H1 (cell line): Measurements from ENCODE around the gene BICD1. TPM values are rescaled to one million over a fixed set of nuclear protein-coding genes. Genes with fewer than 3 reads are reported as not detected.

Experiments used
- polyA plus RNA-seq, 7 experiments: library from polyadenylated mRNA; depleted of rRNA in 3 of 7; stranded (reverse) in 5 of 7; unstranded in 2 of 7; fragments of >200 nt in 5 of 7; fragments of 200-250 nt in 2 of 7; gene quantifications; 1 replicate in 5 of 7; 2 replicates in 1 of 7; 4 replicates in 1 of 7; pipeline versions ENCODE4 v1.2.1 to v1.2.3, GENCODE V29; 2011 to 2013; ENCODE audit warnings: missing spikeins in 2 of 7, mixed read lengths in 2 of 7
- total RNA-seq: library from RNA; stranded (reverse); fragmentation: NEBNext Ultra II Directional; extraction: Animal tissue kit (Norgen Biotek cat#: 25700); gene quantifications from 2 replicates; pipeline ENCODE4 v1.2.1, GENCODE V29; 2021
- TF ChIP-seq, protein P1 (sequence below), 3 experiments: IDR thresholded peaks; 1 replicate in 2 of 3; 2 replicates in 1 of 3; pipeline versions ENCODE4 v1.5.1 to v1.6.1; 2011; ENCODE audit warnings: low read length in 3 of 3, mild to moderate bottlenecking in 3 of 3, inconsistent platforms in 2 of 3, low read depth in 1 of 3, moderate library complexity in 1 of 3; ENCODE audit not compliant: insufficient read depth in 1 of 3; ENCODE audit errors: control extremely low read depth in 1 of 3

Gene BICD1
- total and polyA plus RNA-seq, 2 of the 8 experiments (the other 6 are each of a cell fraction or from before 2014, with no cell fraction given), result 34.1 to 58.4 TPM

DNA sequence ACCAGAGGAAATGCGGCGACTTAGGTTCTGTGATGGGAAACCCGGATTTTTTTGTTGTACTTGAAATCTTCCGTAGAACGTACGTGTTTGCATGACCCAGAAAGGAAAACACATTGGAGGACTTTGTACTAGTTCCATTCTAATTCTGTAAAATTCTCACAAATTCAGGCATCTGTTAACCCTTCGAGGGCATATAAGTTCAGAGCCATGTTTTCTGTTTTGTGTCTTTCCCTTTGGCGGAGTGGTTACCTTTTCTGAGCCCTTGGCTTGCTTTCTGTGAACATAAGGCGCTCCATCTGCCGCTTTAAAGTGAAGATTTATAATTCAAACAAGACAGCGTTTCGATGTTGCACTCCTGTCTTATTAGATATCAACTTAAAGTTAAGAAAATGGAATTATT is 34.2 kb downstream of the BICD1 start (continued):
- TF ChIP-seq, protein P1, sequence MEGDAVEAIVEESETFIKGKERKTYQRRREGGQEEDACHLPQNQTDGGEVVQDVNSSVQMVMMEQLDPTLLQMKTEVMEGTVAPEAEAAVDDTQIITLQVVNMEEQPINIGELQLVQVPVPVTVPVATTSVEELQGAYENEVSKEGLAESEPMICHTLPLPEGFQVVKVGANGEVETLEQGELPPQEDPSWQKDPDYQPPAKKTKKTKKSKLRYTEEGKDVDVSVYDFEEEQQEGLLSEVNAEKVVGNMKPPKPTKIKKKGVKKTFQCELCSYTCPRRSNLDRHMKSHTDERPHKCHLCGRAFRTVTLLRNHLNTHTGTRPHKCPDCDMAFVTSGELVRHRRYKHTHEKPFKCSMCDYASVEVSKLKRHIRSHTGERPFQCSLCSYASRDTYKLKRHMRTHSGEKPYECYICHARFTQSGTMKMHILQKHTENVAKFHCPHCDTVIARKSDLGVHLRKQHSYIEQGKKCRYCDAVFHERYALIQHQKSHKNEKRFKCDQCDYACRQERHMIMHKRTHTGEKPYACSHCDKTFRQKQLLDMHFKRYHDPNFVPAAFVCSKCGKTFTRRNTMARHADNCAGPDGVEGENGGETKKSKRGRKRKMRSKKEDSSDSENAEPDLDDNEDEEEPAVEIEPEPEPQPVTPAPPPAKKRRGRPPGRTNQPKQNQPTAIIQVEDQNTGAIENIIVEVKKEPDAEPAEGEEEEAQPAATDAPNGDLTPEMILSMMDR (IDR thresholded peaks at IDR 0.05; ENCODE audit: control extremely low read depth in 1 of 3, insufficient read depth in 1 of 3, low read depth in 1 of 3, low read length in 3 of 3), result no peak
